K562 (cell line): ENCODE results near the gene LTN1. TPM values are rescaled to one million over a fixed set of nuclear protein-coding genes. Genes with fewer than 3 reads are reported as not detected.

Source experiments
- COPS2 ChIP-seq: fragments of 450-650 bp; conservative IDR thresholded peaks from 2 replicates; pipeline ENCODE4 v1.6.1; 2016; ENCODE audit warnings: mild to moderate bottlenecking, moderate library complexity
- ESRRA ChIP-seq: fragments of 450-650 bp; IDR thresholded peaks from 2 replicates; pipeline ENCODE4 v1.6.1; 2014; ENCODE audit warnings: low read depth, mild to moderate bottlenecking, moderate library complexity, borderline replicate concordance
- EWSR1 ChIP-seq: fragments of 450-650 bp; IDR thresholded peaks from 2 replicates; pipeline ENCODE4 v1.6.1; 2018; ENCODE audit warnings: borderline replicate concordance, mild to moderate bottlenecking, low read depth, moderate library complexity; ENCODE audit not compliant: partially characterized antibody
- FOSL1 ChIP-seq: fragments of 200-800 bp; sonication (Bioruptor generic); conservative IDR thresholded peaks from 2 replicates; pipeline ENCODE4 v1.6.1; 2016; ENCODE audit warnings: missing genetic modification characterization, missing compliant biosample characterization
- HSF4 ChIP-seq: fragments of 250-450 bp; sonication (Bioruptor Pico); IDR thresholded peaks from 2 replicates; pipeline ENCODE4 v2.1.2; 2022; ENCODE audit warnings: mild to moderate bottlenecking, moderate library complexity, borderline replicate concordance
- KLF1 ChIP-seq: fragments of 450-650 bp; IDR thresholded peaks from 2 replicates; pipeline ENCODE4 v1.6.1; 2016; ENCODE audit warnings: missing genetic modification characterization, missing compliant biosample characterization
- MCM7 ChIP-seq, 2 experiments: fragments of 450-650 bp; IDR thresholded peaks; 2 replicates each; pipeline ENCODE4 v1.6.1; 2016 to 2018
- MTF1 ChIP-seq: fragments of 250-450 bp; sonication (Bioruptor Pico); IDR thresholded peaks from 2 replicates; pipeline ENCODE4 v1.9.0; 2021; ENCODE audit warnings: moderate library complexity, mild to moderate bottlenecking, inconsistent platforms, borderline replicate concordance
- NBN ChIP-seq: fragments of 450-650 bp; IDR thresholded peaks from 2 replicates; pipeline ENCODE4 v1.6.1; 2016; ENCODE audit warnings: low read depth, mild to moderate bottlenecking
- NELFE ChIP-seq: IDR thresholded peaks from 2 replicates; pipeline ENCODE4 v1.6.1; 2011; ENCODE audit warnings: mild to moderate bottlenecking; ENCODE audit not compliant: insufficient read depth, insufficient read length
- PRMT5 ChIP-seq: sonication (generic); formaldehyde crosslinking; IDR thresholded peaks from 2 replicates; pipeline ENCODE4 v1.5.0; 2020; ENCODE audit warnings: missing genetic modification reagents
- RHOXF2B ChIP-seq: fragments of 250-450 bp; sonication (Bioruptor Pico); conservative IDR thresholded peaks from 2 replicates; pipeline ENCODE4 v1.5.1; 2021
- SNIP1 ChIP-seq: fragments of 450-650 bp; IDR thresholded peaks from 2 replicates; pipeline ENCODE4 v1.7.1; 2017; ENCODE audit warnings: low read depth, mild to moderate bottlenecking
- SRF ChIP-seq, 2 experiments: fragments of 250-450, 450-650 bp in 1 of 2; sonication (Bioruptor Pico) in 1 of 2; sonication (generic) in 1 of 2; formaldehyde crosslinking; IDR thresholded peaks; 2 replicates each; pipeline versions ENCODE4 v1.5.0 to v1.5.1; 2020 to 2022; ENCODE audit warnings: mild to moderate bottlenecking in 1 of 2, missing genetic modification reagents in 1 of 2
- TCFL5 ChIP-seq: fragments of 250-450 bp; sonication (Bioruptor Pico); conservative IDR thresholded peaks from 2 replicates; pipeline ENCODE4 v1.6.1; 2021; ENCODE audit warnings: mild to moderate bottlenecking, moderate library complexity, matching md5 sums
- ZFP1 ChIP-seq: fragments of 450-650 bp; formaldehyde crosslinking; IDR thresholded peaks from 2 replicates; pipeline ENCODE4 v1.4.0; 2020; ENCODE audit warnings: mild to moderate bottlenecking, mixed read lengths
- ZNF197 ChIP-seq: fragments of 200-800 bp; sonication (Bioruptor generic); IDR thresholded peaks from 2 replicates; pipeline ENCODE4 v1.6.1; 2016; ENCODE audit warnings: low read depth, missing genetic modification characterization, missing compliant biosample characterization
- ZNF436 ChIP-seq: fragments of 250-450, 450-650 bp; sonication (Bioruptor Pico); formaldehyde crosslinking; IDR thresholded peaks from 2 replicates; pipeline ENCODE4 v1.7.0; 2020; ENCODE audit warnings: mild to moderate bottlenecking
- polyA plus RNA-seq, 8 experiments: library from polyadenylated mRNA; depleted of rRNA in 4 of 8; stranded (reverse) in 5 of 8; unstranded in 3 of 8; fragments of >200 nt; fragmentation: Nextera tagmentation in 2 of 8; fragmentation: Illumina TruSeq in 1 of 8; extraction: Ambion mirVana in 2 of 8; extraction: Trizol in 1 of 8; gene quantifications; 2 replicates each; pipeline versions ENCODE4 v1.2.1 to v1.2.3, GENCODE V29; 2011 to 2014; ENCODE audit warnings: inconsistent platforms in 1 of 8, missing spikeins in 1 of 8
- total RNA-seq, 7 experiments: library from RNA; depleted of rRNA in 6 of 7; stranded (reverse); fragments of >200 nt in 6 of 7; fragmentation: Illumina TruSeq in 2 of 7; extraction: Trizol in 2 of 7; gene quantifications; 2 replicates each; pipeline versions ENCODE4 v1.2.1 to v1.2.3, GENCODE V29; 2011 to 2021; ENCODE audit warnings: low replicate concordance in 1 of 7
- TF ChIP-seq, protein P1 (sequence below): sonication (generic); formaldehyde crosslinking; IDR thresholded peaks from 2 replicates; pipeline ENCODE4 v1.9.0; 2022; ENCODE audit warnings: mild to moderate bottlenecking, missing genetic modification reagents
- TF ChIP-seq, protein P2 (sequence below): fragments of 250-450 bp; sonication (Bioruptor Pico); IDR thresholded peaks from 2 replicates; pipeline ENCODE4 v1.5.0; 2021
- TF ChIP-seq, protein P3 (sequence below), 3 experiments: IDR thresholded peaks in 2 of 3; conservative IDR thresholded peaks in 1 of 3; 2 replicates each; pipeline ENCODE4 v1.5.1; 2011 to 2012; ENCODE audit warnings: low read length in 3 of 3, mild to moderate bottlenecking in 3 of 3, control low read depth in 2 of 3, improper control_type of control experiment in 1 of 3, inconsistent platforms in 1 of 3, low read depth in 1 of 3, mixed read lengths in 1 of 3, moderate library complexity in 1 of 3; ENCODE audit not compliant: insufficient read depth in 2 of 3
- TF ChIP-seq, protein P4 (sequence below): sonication (generic); formaldehyde crosslinking; IDR thresholded peaks from 2 replicates; pipeline ENCODE4 v1.8.0; 2022; ENCODE audit warnings: missing genetic modification reagents, mild to moderate bottlenecking, borderline replicate concordance

LTN1 gene
- total and polyA plus RNA-seq, 9 of the 15 experiments (the other 6 are each of a cell fraction or from before 2014, with no cell fraction given): 15.7 to 49.6 (median 28.7) TPM

DNA sequence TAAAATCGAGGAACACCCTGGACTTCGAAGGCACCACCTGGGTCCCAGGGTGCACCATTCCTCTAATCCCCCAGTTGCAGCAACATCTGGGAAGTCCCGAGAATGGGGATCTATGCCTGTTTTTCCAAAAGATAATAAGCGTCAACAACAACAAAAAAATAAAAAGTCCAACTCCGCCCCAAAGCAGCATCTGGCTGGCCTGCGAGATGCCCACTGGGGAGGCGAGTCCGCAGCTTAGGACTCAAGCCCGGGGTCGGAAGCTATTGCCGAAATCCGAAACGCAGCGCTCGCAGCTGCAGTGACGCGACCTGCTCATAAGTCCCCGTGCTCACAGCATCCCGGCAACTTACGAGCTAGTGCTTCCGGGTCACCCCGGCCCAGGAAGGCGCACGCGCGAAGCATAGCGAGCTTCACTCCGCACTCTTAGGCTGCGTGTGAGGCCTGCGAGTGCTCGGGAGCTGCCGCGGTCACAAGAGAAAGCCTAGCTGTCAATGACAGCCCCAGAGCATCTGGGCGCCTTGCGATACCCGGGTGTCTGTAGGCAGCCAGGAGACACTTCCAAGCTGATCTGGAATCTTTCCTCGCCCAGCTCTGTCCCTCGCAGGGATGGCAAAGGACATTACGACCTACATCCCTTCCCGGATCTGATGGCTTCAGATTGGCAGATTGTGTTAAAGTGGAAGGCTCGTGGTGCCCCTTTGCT, 9.9 kb upstream of the LTN1 start (continued):
- TF ChIP-seq, protein P1, sequence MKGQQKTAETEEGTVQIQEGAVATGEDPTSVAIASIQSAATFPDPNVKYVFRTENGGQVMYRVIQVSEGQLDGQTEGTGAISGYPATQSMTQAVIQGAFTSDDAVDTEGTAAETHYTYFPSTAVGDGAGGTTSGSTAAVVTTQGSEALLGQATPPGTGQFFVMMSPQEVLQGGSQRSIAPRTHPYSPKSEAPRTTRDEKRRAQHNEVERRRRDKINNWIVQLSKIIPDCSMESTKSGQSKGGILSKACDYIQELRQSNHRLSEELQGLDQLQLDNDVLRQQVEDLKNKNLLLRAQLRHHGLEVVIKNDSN (CRISPR knock-in tag): peak; percentile 57; the same call in 1 of the 2 replicates
- no peak; the same call in 1 of the 2 replicates for TF ChIP-seq FOSL1 (tag)
- TF ChIP-seq, protein P2, sequence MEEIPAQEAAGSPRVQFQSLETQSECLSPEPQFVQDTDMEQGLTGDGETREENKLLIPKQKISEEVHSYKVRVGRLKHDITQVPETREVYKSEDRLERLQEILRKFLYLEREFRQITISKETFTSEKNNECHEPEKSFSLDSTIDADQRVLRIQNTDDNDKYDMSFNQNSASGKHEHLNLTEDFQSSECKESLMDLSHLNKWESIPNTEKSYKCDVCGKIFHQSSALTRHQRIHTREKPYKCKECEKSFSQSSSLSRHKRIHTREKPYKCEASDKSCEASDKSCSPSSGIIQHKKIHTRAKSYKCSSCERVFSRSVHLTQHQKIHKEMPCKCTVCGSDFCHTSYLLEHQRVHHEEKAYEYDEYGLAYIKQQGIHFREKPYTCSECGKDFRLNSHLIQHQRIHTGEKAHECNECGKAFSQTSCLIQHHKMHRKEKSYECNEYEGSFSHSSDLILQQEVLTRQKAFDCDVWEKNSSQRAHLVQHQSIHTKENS: no peak
- TF ChIP-seq ZFP1 (CRISPR knock-in tag): no peak
- no peak for TF ChIP-seq COPS2
- TF ChIP-seq TCFL5 (CRISPR knock-in tag): no peak
- no peak for TF ChIP-seq SNIP1
- TF ChIP-seq KLF1 (tag): no peak
- TF ChIP-seq HSF4 (CRISPR knock-in tag): 0 out of 2 replicates have a peak, but pooled peaks have one; percentile 19
- TF ChIP-seq, protein P3, sequence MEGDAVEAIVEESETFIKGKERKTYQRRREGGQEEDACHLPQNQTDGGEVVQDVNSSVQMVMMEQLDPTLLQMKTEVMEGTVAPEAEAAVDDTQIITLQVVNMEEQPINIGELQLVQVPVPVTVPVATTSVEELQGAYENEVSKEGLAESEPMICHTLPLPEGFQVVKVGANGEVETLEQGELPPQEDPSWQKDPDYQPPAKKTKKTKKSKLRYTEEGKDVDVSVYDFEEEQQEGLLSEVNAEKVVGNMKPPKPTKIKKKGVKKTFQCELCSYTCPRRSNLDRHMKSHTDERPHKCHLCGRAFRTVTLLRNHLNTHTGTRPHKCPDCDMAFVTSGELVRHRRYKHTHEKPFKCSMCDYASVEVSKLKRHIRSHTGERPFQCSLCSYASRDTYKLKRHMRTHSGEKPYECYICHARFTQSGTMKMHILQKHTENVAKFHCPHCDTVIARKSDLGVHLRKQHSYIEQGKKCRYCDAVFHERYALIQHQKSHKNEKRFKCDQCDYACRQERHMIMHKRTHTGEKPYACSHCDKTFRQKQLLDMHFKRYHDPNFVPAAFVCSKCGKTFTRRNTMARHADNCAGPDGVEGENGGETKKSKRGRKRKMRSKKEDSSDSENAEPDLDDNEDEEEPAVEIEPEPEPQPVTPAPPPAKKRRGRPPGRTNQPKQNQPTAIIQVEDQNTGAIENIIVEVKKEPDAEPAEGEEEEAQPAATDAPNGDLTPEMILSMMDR (IDR thresholded peaks at IDR 0.05 in 2 of 3, conservative IDR thresholded peaks at IDR 0.05 in 1 of 3; ENCODE audit: insufficient read depth in 2 of 3, low read depth in 1 of 3, low read length in 3 of 3): no peak
- TF ChIP-seq ZNF197: 0 out of 2 replicates have a peak, but pooled peaks have one; percentile 66
- TF ChIP-seq EWSR1: no peak
- no peak for TF ChIP-seq NELFE
- TF ChIP-seq MCM7 (IDR thresholded peaks at IDR 0.05): no peak
- no peak for TF ChIP-seq MTF1 (CRISPR knock-in tag)
- TF ChIP-seq PRMT5 (CRISPR knock-in tag): no peak
- TF ChIP-seq ESRRA: peak; percentile 82; the same call in 1 of the 2 replicates
- peak in 1 of 2 experiments; percentile 79; a peak in 2 of 4 replicates for TF ChIP-seq SRF (CRISPR knock-in tag; IDR thresholded peaks at IDR 0.05)
- TF ChIP-seq, protein P4, sequence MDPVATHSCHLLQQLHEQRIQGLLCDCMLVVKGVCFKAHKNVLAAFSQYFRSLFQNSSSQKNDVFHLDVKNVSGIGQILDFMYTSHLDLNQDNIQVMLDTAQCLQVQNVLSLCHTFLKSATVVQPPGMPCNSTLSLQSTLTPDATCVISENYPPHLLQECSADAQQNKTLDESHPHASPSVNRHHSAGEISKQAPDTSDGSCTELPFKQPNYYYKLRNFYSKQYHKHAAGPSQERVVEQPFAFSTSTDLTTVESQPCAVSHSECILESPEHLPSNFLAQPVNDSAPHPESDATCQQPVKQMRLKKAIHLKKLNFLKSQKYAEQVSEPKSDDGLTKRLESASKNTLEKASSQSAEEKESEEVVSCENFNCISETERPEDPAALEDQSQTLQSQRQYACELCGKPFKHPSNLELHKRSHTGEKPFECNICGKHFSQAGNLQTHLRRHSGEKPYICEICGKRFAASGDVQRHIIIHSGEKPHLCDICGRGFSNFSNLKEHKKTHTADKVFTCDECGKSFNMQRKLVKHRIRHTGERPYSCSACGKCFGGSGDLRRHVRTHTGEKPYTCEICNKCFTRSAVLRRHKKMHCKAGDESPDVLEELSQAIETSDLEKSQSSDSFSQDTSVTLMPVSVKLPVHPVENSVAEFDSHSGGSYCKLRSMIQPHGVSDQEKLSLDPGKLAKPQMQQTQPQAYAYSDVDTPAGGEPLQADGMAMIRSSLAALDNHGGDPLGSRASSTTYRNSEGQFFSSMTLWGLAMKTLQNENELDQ: no peak
- TF ChIP-seq NBN: peak; percentile 81; the same call in 1 of the 2 replicates
- no peak for TF ChIP-seq RHOXF2B (CRISPR knock-in tag)
- no peak for TF ChIP-seq ZNF436 (CRISPR knock-in tag)
